OCI-LY7 (cell line): Measurements from ENCODE around the gene HSPA12A. TPM values are rescaled to one million over a fixed set of nuclear protein-coding genes. Genes with fewer than 3 reads are reported as not detected.

Experiments used
- BruUV-seq: library from RNA; stranded (reverse); fragments of 400-500 nt; replicated peaks from 2 replicates; lab custom pipeline; 2021; lab: Mats Ljungman, UMichigan
- CTCF ChIA-PET: fragments of 300-600 bp; sonication (Branson Sonifier 250); formaldehyde crosslinking; loops from one replicate; lab custom pipeline; 2022; ENCODE audit warnings: antibody characterized with exemption; ENCODE audit not compliant: unreplicated experiment; lab: Charles Lee
- POLR2A ChIA-PET: fragments of 300-600 bp; sonication (Branson Sonifier 250); formaldehyde crosslinking; loops from one replicate; lab custom pipeline; 2022; ENCODE audit warnings: antibody characterized with exemption; lab: Charles Lee
- DNase-seq: peaks from one replicate; pipeline ENCODE4 v3.0.0-alpha.2; 2015; ENCODE audit warnings: low spot score
- H2AFZ ChIP-seq: fragments of 200-600 bp; sonication (generic), shearing (Covaris generic); 2 replicates; pipeline ENCODE4 v1.6.1; 2014; ENCODE audit warnings: mild to moderate bottlenecking, antibody characterized with exemption, low read length, moderate library complexity
- H3K27ac ChIP-seq: fragments of 200-600 bp; sonication (generic); 2 replicates; pipeline ENCODE4 v1.5.1; 2014; ENCODE audit warnings: mixed run types, low read depth, mild to moderate bottlenecking, moderate library complexity, low read length, inconsistent platforms; ENCODE audit not compliant: poor library complexity, severe bottlenecking
- H3K36me3 ChIP-seq: fragments of 200-600 bp; sonication (generic); 2 replicates; pipeline ENCODE4 v1.6.1; 2014; ENCODE audit warnings: mild to moderate bottlenecking, antibody characterized with exemption, low read length, moderate library complexity, mixed read lengths; ENCODE audit not compliant: insufficient read depth
- H3K4me1 ChIP-seq: fragments of 200-600 bp; sonication (generic); 2 replicates; pipeline ENCODE4 v1.5.1; 2014; ENCODE audit warnings: mild to moderate bottlenecking, low read length; ENCODE audit not compliant: insufficient read depth, poor library complexity, severe bottlenecking
- H3K4me2 ChIP-seq: fragments of 200-600 bp; sonication (generic); 2 replicates; pipeline ENCODE4 v1.6.1; 2014; ENCODE audit warnings: mild to moderate bottlenecking, low read length
- H3K4me3 ChIP-seq: fragments of 200-600 bp; sonication (generic); 2 replicates; pipeline ENCODE4 v1.5.1; 2014; ENCODE audit warnings: mild to moderate bottlenecking, low read depth, low read length; ENCODE audit not compliant: poor library complexity, severe bottlenecking
- H3K79me2 ChIP-seq: fragments of 200-600 bp; sonication (generic); 2 replicates; pipeline ENCODE4 v1.6.1; 2016; ENCODE audit warnings: low read depth, mild to moderate bottlenecking, low read length, moderate library complexity, mixed read lengths; ENCODE audit not compliant: insufficient read depth
- H3K9me2 ChIP-seq: fragments of 200-600 bp; sonication (generic); 2 replicates; pipeline ENCODE4 v1.6.1; 2016; ENCODE audit warnings: mild to moderate bottlenecking, low read length, mixed read lengths; ENCODE audit not compliant: insufficient read depth
- H3K9me3 ChIP-seq: fragments of 200-600 bp; sonication (generic); 2 replicates; pipeline ENCODE4 v1.6.1; 2014; ENCODE audit warnings: mild to moderate bottlenecking, mixed run types, low read length, mixed read lengths
- H4K20me1 ChIP-seq: fragments of 200-600 bp; sonication (generic); 2 replicates; pipeline ENCODE4 v1.6.1; 2014; ENCODE audit warnings: mild to moderate bottlenecking, antibody characterized with exemption, low read length, moderate library complexity, mixed read lengths; ENCODE audit not compliant: insufficient read depth
- CTCF ChIP-seq: fragments of 200-600 bp; sonication (generic); conservative IDR thresholded peaks from 2 replicates; pipeline ENCODE4 v1.5.1; 2014; ENCODE audit warnings: mild to moderate bottlenecking, antibody characterized with exemption, low read length, moderate library complexity, mixed read lengths
- EZH2phosphoT487 ChIP-seq: fragments of 200-600 bp; sonication (generic); IDR thresholded peaks from 2 replicates; pipeline ENCODE4 v1.6.1; 2018; ENCODE audit warnings: low read depth, borderline replicate concordance, mild to moderate bottlenecking, mixed run types, antibody characterized with exemption, low read length, moderate library complexity, mixed read lengths
- intact Hi-C: fragments of 100-400 bp; cut with micrococcal nuclease; formaldehyde crosslinking; loops from one replicate; pipeline ENCODE4 v1.10.0; 2022; ENCODE audit not compliant: unreplicated experiment
- total RNA-seq, 2 experiments: library from RNA; depleted of rRNA in 1 of 2; stranded (reverse); fragments of >200 nt in 1 of 2; shearing (Covaris generic) in 1 of 2; gene quantifications; 2 replicates each; pipeline ENCODE4 v1.2.3, GENCODE V29; 2014 to 2022

Gene HSPA12A
- total RNA-seq, 2 experiments from 2014 or later = 3.7 TPM; not detected in 1

DNA sequence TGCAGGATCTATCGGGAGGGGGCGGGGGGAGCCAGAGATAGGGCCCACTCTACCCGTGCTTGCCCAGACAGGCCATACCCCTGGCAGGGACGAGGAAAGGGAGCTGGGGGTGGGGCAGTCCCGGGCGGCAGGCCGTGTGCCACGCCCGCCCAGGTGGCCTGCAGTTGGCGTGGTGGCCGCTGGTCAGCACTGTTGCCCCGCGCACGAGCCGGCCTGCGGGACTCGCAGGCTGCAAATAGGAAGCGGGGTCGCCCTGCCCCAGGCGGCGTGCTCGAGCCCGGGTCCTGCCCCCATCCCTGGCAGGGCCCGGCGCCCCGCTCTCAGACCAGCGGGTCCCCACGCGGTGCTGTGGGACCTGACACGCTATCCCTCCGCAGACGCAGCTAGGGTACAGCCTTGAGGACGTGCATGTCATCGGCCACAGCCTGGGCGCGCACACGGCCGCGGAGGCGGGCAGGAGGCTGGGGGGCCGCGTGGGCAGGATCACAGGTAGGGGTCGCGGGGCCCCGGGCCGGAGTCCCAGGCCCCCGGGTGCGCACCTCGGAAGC is 114.9 kb downstream of the HSPA12A start:
- Histone ChIP-seq H3K9me2 (no peaks in the 10 kb centered on the region), H3K9me3 (no peaks in the 10 kb centered on the region), H3K36me3 (no peaks in the 10 kb centered on the region), H2AFZ (no peak overlapping the region), H3K4me3 (no peak overlapping the region), H3K4me2 (no peak overlapping the region), H3K79me2 (no peaks in the 10 kb centered on the region), H3K27ac (no peak overlapping the region), H3K4me1 (no peaks in the 10 kb centered on the region), H4K20me1 (no peaks in the 10 kb centered on the region)
- ChIA-PET CTCF (no interaction called here), POLR2A (no interaction called here)
- no peak for TF ChIP-seq CTCF
- TF ChIP-seq EZH2phosphoT487 = no peak
- intact Hi-C loops = no loop called here
- no peak for DNase-seq
- no TSS peak for BruUV-seq

DNA sequence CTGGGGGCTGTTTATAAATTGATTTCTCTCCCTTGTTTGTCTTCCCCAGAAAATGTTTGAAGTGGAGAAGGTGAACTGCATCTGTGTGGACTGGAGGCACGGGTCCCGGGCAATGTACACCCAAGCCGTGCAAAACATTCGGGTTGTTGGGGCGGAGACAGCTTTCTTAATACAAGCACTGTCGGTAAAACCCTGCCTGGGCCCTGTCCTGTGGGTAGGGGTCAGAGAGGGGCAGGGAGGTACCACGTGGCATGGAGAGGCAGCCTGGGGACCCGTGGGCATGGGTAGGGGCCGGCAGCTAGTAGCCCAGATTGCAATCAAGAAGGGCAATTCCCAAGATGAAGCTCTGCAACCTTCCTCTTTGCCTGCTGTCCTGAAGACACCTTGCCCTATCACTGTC is 115.6 kb downstream of the HSPA12A start:
- POLR2A ChIA-PET = no interaction called here
- Histone ChIP-seq H3K27ac (no peak overlapping the region), H3K4me2 (no peak overlapping the region), H2AFZ (no peak overlapping the region), H3K9me3 (no peaks in the 10 kb centered on the region), H3K79me2 (no peaks in the 10 kb centered on the region), H3K36me3 (no peaks in the 10 kb centered on the region), H3K4me1 (no peaks in the 10 kb centered on the region), H3K4me3 (no peak overlapping the region), H4K20me1 (no peaks in the 10 kb centered on the region), H3K9me2 (no peaks in the 10 kb centered on the region)
- TF ChIP-seq EZH2phosphoT487 (no peak), CTCF (no peak)
- intact Hi-C loops = no loop called here
- CTCF ChIA-PET = no interaction called here
- no TSS peak for BruUV-seq
- DNase-seq = no peak

GRCh38 chr10:116625845-116626244 is 116.5 kb downstream of the HSPA12A start:
- H3K9me2 ChIP-seq = no peaks in the 10 kb centered on the region
- BruUV-seq = no TSS peak
- H3K9me3 ChIP-seq = no peaks in the 10 kb centered on the region
- POLR2A ChIA-PET = no interaction called here
- no peak overlapping the region for H3K4me2 ChIP-seq
- no peak overlapping the region for H3K4me3 ChIP-seq
- no peak overlapping the region for H3K27ac ChIP-seq
- H2AFZ ChIP-seq = no peak overlapping the region
- no peaks in the 10 kb centered on the region for H3K79me2 ChIP-seq
- no peaks in the 10 kb centered on the region for H3K36me3 ChIP-seq
- no peak for TF ChIP-seq CTCF
- no peak for TF ChIP-seq EZH2phosphoT487
- CTCF ChIA-PET = no interaction called here
- intact Hi-C loops = no loop called here
- no peaks in the 10 kb centered on the region for H4K20me1 ChIP-seq
- no peak for DNase-seq
- H3K4me1 ChIP-seq = no peaks in the 10 kb centered on the region
